ENCODE results near the gene PSME3.
"Not testable (repeated sequence)": the region's sequence is repeated elsewhere in the genome, so short reads cannot be mapped to it uniquely, and the experiment has no call there.

The PSME3 gene

DNA sequence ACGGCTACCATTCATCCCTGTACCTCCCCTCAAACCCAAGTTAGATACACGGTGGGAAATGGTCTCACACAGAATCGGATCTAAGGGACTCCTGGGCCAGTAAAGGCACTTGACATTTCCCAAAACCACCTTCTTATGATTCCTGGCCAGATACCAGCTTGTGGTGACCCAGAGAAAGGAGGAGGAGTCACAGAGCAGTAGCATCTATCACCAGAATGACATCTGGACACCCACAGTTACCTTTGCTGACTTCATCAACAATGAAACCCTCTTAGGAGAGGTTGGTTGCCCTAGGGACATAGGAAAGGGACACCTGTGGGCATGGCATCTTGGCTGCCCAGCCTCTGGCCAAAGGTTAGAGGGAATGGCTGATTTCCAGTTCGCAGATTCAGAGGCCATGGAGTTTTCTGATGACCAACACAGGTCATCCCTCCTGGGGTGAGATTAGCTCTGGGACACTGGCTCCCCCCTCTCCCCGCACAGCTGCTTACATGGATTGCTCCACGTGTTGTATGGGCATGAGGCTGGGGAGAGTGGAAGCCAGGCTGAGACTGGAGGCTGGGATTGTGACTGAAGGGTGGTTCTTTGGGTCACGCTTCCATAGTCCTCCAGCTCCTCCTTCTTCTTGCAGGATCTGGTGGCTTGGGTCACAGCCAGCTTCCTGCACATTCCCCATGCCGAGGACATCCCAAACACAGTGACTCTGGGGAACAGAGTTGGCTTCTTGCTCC lies 16.4 kb downstream of the PSME3 start:
- DNase-seq = no peak
- no peak for TF ChIP-seq POLR2A (IDR thresholded peaks at IDR 0.05; ENCODE audit: low read length)
- no peak for TF ChIP-seq GATA1 (IDR thresholded peaks at IDR 0.05; ENCODE audit: low read depth, low read length)

DNA sequence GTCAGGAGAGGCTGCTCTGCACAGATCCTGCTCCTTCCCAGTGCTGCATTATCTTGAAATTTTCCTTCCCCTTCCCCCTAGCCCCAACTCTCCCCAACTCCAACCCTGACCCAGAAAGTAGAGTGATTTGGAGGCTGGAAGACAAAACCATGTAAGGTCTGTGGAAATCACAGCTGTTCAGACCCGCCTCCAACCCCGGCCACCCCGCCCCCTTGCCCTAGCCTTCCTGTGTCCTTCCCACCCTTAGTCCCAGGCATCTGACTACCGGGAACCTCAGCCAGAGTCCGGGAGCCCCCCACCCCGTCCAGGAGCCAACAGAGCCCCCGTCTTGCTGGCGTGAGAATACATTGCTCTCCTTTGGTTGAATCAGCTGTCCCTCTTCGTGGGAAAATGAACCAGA lies 17.8 kb downstream of the PSME3 start, which contains the start of gene AOC3:
Gene AOC3 (plus strand): TSS at position 246 of the 400 bp plus-strand sequence. CDS start 145 bp downstream, at position 391.
- DNase-seq = no peak
- TF ChIP-seq POLR2A (IDR thresholded peaks at IDR 0.05; ENCODE audit: low read length) (no peak), GATA1 (IDR thresholded peaks at IDR 0.05; ENCODE audit: low read depth, low read length) (no peak)

DNA sequence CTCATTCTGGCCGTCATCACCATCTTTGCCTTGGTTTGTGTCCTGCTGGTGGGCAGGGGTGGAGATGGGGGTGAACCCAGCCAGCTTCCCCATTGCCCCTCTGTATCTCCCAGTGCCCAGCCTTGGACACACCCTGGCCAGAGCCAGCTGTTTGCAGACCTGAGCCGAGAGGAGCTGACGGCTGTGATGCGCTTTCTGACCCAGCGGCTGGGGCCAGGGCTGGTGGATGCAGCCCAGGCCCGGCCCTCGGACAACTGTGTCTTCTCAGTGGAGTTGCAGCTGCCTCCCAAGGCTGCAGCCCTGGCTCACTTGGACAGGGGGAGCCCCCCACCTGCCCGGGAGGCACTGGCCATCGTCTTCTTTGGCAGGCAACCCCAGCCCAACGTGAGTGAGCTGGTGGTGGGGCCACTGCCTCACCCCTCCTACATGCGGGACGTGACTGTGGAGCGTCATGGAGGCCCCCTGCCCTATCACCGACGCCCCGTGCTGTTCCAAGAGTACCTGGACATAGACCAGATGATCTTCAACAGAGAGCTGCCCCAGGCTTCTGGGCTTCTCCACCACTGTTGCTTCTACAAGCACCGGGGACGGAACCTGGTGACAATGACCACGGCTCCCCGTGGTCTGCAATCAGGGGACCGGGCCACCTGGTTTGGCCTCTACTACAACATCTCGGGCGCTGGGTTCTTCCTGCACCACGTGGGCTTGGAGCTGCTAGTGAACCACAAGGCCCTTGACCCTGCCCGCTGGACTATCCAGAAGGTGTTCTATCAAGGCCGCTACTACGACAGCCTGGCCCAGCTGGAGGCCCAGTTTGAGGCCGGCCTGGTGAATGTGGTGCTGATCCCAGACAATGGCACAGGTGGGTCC lies 18.4 kb downstream of the PSME3 start:
- not testable (repeated sequence) for DNase-seq

DNA sequence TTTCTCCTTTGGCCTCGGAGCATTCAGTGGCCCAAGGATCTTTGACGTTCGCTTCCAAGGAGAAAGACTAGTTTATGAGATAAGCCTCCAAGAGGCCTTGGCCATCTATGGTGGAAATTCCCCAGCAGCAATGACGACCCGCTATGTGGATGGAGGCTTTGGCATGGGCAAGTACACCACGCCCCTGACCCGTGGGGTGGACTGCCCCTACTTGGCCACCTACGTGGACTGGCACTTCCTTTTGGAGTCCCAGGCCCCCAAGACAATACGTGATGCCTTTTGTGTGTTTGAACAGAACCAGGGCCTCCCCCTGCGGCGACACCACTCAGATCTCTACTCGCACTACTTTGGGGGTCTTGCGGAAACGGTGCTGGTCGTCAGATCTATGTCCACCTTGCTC lies 19.2 kb downstream of the PSME3 start:
- TF ChIP-seq GATA1 (IDR thresholded peaks at IDR 0.05; ENCODE audit: low read depth, low read length) = no peak
- no peak for TF ChIP-seq POLR2A (IDR thresholded peaks at IDR 0.05; ENCODE audit: low read length)
- DNase-seq = no peak

- no peak for DNase-seq
- TF ChIP-seq POLR2A (IDR thresholded peaks at IDR 0.05; ENCODE audit: low read length) (no peak), GATA1 (IDR thresholded peaks at IDR 0.05; ENCODE audit: low read depth, low read length) (no peak)
Observed at GRCh38 chr17:42853004-42853403, 19.8 kb downstream of the PSME3 start.

GRCh38 chr17:42853597-42853967 lies 20.4 kb downstream of the PSME3 start:
- TF ChIP-seq POLR2A (IDR thresholded peaks at IDR 0.05; ENCODE audit: low read length) (no peak), GATA1 (IDR thresholded peaks at IDR 0.05; ENCODE audit: low read depth, low read length) (no peak)
- no peak for DNase-seq

- DNase-seq = no peak
- TF ChIP-seq POLR2A (IDR thresholded peaks at IDR 0.05; ENCODE audit: low read length) = no peak
- no peak for TF ChIP-seq GATA1 (IDR thresholded peaks at IDR 0.05; ENCODE audit: low read depth, low read length)
Observed at GRCh38 chr17:42853968-42854790, 21.0 kb downstream of the PSME3 start.

GRCh38 chr17:42855048-42855596 lies 21.9 kb downstream of the PSME3 start:
- TF ChIP-seq GATA1 (IDR thresholded peaks at IDR 0.05; ENCODE audit: low read depth, low read length) (no peak), POLR2A (IDR thresholded peaks at IDR 0.05; ENCODE audit: low read length) (no peak)

GRCh38 chr17:42856093-42856492 lies 22.9 kb downstream of the PSME3 start:
- DNase-seq = not testable (repeated sequence)

More at GRCh38 chr17:42855048-42855596, 21.9 kb downstream of the PSME3 start:
- DNase-seq = no peak

GRCh38 chr17:42856516-42856915 lies 23.3 kb downstream of the PSME3 start:
- not testable (repeated sequence) for DNase-seq

GRCh38 chr17:42857389-42857788 lies 24.2 kb downstream of the PSME3 start:
- no peak for DNase-seq
- TF ChIP-seq POLR2A (IDR thresholded peaks at IDR 0.05; ENCODE audit: low read length) = no peak
- no peak for TF ChIP-seq GATA1 (IDR thresholded peaks at IDR 0.05; ENCODE audit: low read depth, low read length)

- no peak for DNase-seq
- no peak for TF ChIP-seq GATA1 (IDR thresholded peaks at IDR 0.05; ENCODE audit: low read depth, low read length)
- TF ChIP-seq POLR2A (IDR thresholded peaks at IDR 0.05; ENCODE audit: low read length) = no peak
Observed at GRCh38 chr17:42865638-42866094, 32.5 kb downstream of the PSME3 start.

- no peak for TF ChIP-seq GATA1 (IDR thresholded peaks at IDR 0.05; ENCODE audit: low read depth, low read length)
- no peak for TF ChIP-seq POLR2A (IDR thresholded peaks at IDR 0.05; ENCODE audit: low read length)
Observed at GRCh38 chr17:42866216-42866615, 33.0 kb downstream of the PSME3 start.

More at GRCh38 chr17:42866216-42866615, 33.0 kb downstream of the PSME3 start:
- no peak for DNase-seq
